ENCODE measurements around the gene CUL7.

GRCh38 chr6:43088654-43089056 is 35.0 kb upstream of the CUL7 start:
- TF ChIP-seq CTCF (IDR thresholded peaks at IDR 0.05) (no peak), POLR2A (IDR thresholded peaks at IDR 0.05) (no peak), EP300 (IDR thresholded peaks at IDR 0.05) (no peak)
